ENCODE measurements around the gene SLC17A8.
"Not testable (repeated sequence)": the region's sequence is repeated elsewhere in the genome, so short reads cannot be mapped to it uniquely, and the experiment has no call there.

Gene SLC17A8

DNA sequence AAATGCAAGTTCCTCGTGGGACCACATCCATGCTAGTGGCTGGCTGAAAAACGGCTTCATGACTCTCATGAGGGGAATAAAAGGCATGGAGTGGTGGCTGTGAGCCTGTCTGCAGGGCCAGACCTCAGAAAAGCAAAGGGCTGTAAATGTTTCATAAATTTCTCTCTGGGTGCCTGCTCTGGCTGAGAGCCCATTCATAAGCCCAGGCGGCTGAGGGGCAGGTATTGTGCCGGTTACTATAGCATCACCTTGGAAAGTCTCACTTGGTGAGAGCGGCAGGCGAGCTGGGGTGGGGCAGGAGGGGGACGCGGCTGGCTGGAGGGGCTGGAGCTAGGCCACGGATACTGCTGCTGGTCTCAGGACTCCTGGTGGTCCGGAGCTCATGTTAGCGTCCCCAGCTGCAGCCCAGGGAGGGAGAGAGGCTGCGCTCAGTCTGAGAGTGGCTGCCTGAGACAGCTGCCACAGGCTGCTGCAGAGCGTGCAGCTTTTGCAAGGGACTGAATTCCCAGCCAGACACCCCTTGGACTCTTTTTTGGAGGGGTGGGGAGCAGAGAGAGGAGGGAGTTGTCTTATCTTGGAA is at the start of gene SLC17A8:
Gene SLC17A8, plus strand, starts transcription at position 431 of the 580 bp plus-strand sequence. CDS start 318 bp downstream, outside the sequence.
- no peak for DNase-seq

DNA sequence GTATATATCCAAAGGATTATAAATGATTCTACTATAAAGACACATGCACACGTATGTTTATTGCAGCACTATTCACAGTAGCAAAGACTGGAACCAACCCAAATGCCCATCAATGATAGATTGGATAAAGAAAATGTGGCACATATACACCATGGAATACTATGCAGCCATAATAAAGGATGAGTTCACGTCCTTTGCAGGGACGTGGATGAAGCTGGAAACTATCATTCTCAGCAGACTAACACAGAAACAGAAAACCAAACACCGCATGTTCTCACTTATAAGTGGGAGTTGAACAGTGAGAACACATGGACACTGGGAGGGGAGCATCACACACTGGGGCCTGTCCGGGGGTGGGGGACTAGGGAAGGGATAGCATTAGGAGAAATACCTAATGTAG is 48.7 kb upstream of the SLC17A8 start:
- DNase-seq = not testable (repeated sequence)

GRCh38 chr12:100311317-100311716 is 45.6 kb upstream of the SLC17A8 start:
- no peak for DNase-seq

DNA sequence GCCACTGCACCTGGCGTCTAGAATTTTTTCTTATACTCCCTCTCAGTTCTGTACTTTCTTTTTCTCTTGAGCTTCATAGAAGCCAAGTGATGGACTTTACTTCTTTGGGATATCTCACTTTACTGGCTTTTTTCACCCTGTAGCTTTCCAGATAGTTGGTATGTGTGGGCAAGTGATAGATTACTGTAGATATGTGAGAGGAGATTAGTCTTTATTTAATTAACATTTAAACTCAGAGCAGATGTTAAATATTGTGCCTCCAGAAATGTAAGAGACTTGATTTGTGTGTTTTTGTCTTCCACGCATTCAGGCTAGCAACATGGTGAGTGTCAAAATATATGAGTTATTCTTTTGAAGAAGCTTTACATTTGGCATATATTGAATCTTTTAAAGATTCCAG is 39.5 kb upstream of the SLC17A8 start:
- no peak for DNase-seq

DNA sequence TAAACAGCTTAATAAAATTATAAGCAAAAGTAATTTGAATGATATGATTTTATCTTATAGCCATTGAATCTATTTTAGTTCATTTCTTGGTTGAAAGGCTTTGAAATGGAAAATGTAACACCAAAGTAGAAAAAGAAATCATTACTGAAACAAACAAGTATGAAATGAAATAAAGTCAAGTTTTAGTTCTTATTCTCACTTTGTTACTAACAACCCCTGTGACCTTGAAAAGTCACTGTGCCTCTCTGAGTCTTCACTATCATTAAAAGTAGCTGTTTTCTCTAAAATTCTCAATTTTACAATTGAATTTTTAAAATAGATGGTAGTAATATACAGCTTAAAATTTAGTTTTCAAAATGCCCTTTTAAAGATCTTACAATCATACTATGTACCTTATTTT is 32.4 kb upstream of the SLC17A8 start:
- DNase-seq = no peak

DNA sequence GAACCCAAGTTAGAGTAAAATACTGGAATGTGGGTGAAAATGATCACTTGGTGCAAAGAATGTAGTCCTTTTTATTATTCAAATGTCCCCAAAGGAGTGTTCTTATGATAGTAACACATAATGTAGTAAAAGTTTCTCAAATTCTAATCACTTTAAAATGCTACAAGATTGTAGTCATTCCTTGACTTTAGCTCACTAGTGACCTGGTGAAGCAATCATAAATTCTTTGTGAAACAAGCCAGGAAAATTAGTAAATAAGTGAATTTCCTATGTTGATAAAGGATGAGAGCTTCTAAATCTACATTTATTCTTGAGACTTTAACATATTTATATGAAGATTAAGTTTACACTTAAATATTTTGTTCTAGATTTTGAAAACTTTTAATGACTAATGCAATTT is 30.7 kb upstream of the SLC17A8 start:
- DNase-seq = no peak

GRCh38 chr12:100329800-100330199 is 27.1 kb upstream of the SLC17A8 start:
- no peak for DNase-seq

DNA sequence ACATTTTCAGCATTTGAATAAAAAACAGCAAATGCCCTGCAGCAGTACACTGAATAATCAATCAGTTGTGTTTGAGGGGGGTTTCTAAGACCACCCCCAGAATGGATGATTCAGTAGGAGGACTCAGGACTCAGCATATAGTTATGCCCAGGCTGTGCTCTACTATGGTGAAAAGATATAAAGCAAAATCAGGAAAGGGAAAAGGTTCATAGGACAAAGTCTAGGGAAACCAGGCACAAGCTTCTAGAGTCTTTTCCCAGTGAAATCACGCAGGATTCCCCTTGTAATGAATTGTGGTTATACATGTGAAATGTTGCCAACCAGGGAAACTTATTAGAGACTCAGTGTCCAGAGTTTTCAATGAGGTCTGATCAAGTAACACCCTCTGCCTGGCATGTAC is 25.0 kb upstream of the SLC17A8 start:
- no peak for DNase-seq

GRCh38 chr12:100332852-100333251 is 24.0 kb upstream of the SLC17A8 start:
- DNase-seq = no peak

DNA sequence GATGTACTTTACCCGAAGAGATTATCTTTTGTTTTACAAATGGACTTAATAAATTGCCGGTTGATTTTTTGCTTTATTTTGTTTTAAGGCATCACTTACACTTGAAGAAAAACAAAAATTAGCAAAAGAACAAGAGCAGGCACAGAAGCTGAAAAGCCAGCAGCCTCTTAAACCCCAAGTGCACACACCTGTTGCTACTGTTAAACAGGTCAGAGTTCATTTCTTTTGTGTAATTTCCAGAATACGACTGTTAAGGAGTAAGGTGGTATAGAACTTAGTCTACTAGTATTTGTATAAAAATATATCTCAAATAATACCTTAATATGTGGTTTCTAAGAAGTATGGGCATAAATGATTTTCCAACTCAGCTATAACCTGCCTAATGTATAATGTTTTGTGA is 19.6 kb upstream of the SLC17A8 start:
- DNase-seq = no peak

- no peak for DNase-seq
These were observed 19.1 kb upstream of the SLC17A8 start for GRCh38 chr12:100337727-100338126.

- no peak for DNase-seq
These were observed 17.8 kb upstream of the SLC17A8 start for GRCh38 chr12:100339071-100339470.

DNA sequence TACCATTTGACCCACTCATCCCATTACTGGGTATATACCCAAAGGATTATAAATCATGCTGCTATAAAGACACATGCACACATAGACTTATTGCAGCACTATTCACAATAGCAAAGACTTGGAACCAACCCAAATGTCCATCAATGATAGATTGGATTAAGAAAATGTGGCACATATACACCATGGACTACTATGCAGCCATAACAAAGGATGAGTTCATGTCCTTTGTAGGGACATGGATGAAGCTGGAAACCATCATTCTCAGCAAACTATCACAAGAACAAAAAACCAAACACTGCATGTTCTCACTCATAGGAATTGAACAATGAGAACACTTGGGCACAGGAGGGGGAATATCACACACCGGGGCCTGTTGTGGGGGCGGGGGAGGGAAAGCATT is 14.0 kb upstream of the SLC17A8 start:
- DNase-seq = not testable (repeated sequence)

GRCh38 chr12:100344351-100344750 is 12.5 kb upstream of the SLC17A8 start:
- not testable (repeated sequence) for DNase-seq

DNA sequence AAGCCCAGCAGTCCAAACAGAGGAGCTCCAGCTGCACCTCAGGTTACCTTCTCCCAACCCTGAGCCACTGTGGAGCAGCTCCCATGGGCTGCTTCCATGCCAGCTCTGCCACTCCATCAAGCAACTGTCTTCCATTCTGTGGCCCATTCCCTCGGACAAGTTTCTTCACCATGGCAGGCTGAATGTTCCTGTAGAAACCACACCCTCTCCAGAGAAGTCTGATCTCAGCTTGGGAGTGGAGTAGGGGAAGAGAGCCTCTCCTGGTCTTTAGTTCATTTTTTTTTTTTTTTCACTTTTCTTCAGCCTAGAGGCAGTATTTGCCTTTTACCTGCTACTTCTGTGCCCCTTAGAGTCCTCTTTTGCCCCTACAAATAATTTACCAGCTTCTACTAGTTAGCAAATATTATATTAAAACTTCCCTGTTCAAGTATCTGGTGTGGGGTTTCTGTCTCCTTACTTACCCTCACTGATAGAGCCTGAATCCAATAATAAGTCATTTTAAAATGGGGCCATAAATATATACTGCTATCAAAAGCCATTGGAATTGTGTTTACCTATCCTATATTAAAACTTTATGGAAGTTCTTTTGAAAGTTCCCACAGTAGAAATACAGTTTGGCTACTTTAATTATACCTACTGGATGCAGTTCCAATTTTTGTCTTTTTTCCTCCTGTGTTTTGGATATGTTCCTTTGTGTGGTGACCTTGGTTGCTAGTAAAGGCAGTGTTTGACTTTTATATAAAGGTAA is 11.7 kb upstream of the SLC17A8 start:
- no peak for DNase-seq

DNA sequence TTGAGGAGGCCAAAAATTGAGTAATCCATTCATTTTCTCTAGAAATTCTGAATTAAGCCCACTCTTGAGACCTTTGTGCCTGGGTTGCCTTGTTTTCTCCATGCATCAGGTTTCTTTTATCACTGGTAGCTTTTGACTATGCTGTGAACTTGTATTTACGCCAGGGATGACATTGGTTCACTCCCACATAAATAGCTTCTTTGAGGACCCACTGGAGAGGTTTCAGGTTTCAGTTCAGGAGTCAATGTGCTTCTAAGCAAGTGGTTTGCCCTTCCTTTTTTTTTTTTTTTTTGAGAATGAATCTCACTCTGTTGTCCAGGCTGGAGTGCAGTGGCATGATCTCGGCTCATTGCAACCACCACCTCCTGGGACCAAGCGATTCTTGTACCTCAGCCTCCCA is 10.2 kb upstream of the SLC17A8 start:
- DNase-seq = no peak

GRCh38 chr12:100348657-100349454 is 8.0 kb upstream of the SLC17A8 start:
- DNase-seq = no peak

GRCh38 chr12:100359248-100359647 is 2.4 kb downstream of the SLC17A8 start:
- DNase-seq = no peak

- no peak for DNase-seq
These were observed 2.9 kb downstream of the SLC17A8 start for GRCh38 chr12:100359822-100360221.

DNA sequence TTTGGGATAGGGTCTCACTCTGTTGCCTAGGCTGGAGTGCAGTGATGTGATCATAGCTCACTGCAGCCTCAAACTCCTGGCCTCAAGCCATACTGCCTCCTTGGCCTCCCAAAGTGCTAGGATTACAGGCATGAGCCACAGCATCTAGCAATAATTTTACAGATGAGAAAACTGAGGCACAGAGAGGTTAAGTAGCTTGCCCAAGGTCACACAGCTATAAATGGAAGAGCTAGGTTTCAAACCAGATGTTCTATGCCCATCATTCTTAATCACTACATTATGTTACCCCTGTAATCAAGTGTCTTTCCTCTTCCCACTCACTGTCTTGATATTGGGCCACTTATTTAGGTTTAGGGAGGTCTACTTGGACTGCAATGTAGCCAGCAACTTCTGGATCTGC is 3.6 kb downstream of the SLC17A8 start:
- DNase-seq = no peak

DNA sequence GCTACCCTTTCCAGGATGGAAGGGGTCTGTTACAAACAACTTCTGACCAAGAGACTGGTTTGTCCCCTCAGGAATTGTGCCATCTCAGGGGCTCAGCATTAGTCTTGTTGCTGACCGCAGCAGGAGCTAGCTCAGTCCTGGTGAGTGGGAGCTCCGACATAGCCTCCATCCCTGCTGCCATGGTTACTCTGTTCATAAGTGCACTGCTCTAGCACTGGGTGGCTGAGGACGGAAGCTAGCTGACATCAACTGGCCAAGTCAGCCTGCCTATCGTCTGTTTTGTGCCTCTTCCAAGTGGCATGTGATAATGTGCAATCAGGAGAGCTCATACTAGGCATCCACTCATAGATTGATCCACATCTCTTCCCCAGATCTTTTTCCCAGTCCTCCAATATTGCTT is 7.5 kb downstream of the SLC17A8 start:
- no peak for DNase-seq

DNA sequence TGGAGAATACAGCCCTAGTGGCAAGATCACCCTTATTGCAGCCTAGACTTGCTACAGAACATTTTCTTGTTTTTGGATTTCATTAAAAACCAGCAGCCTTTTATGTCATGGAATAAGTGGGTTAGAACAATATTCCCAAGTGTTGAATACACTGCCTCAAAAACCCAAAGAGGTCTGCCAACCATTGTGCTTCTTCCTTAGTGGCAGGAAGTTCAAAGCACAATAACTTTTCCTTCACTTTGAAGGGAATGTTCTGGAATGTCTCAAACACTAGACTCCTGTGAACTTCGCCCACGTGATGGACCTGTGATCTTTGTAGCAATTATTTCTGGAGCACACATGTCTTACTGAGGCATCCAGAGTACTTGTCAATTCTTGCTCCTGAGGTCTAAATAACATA is 8.5 kb downstream of the SLC17A8 start:
- DNase-seq = no peak

GRCh38 chr12:100368066-100368465 is 11.2 kb downstream of the SLC17A8 start:
- DNase-seq = no peak

- DNase-seq = no peak
These were observed 14.3 kb downstream of the SLC17A8 start for GRCh38 chr12:100371146-100371545.
